Astrocyte of the hippocampus (primary cell): ENCODE results near the gene EMD.

Source experiments
- DNase-seq: peaks from one replicate; pipeline ENCODE4 v3.0.0; 2011; ENCODE audit warnings: low read depth, low spot score

The EMD gene

DNA sequence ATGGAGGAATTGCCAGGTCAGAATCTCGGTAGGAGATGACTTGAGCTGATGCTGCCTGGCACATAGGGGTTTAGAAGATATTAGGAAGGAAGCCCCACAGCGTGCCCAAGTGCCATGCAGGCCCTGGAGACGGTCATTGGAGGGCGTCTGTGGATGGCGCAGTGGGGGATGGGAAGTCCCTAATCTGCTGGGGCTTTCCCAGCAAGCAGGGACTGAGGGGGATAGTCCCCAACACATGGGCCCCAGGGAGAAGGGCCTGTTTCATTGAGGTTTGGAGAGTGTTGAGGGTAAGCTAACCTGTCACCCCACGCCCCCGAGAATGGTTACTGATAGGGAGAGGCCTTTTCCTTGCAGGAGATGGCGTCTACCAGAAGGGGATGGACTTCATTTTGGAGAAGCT is 40.1 kb downstream of the EMD start:
- no peak for DNase-seq

GRCh38 chrX:154419688-154420401 is 40.8 kb downstream of the EMD start:
- DNase-seq: no peak

DNA sequence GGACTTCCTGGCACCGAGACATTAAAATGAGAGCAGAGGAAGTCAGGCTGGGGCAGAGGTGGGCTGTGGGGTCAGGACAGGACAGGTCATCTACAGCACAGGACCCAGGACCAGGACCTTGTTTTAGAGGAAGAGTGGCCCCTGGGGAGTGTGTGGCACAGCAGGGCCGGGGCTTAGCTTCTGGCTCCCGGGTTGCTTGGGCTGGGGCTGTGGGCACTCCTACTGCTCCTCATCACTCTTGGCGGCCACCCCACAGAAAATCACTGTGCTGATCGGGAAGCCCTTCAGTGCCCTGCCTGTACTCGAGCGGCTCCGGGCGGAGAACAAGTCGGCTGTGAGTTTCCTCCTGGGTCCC is 41.3 kb downstream of the EMD start:
- DNase-seq: no peak

GRCh38 chrX:154426916-154427770 is 48.0 kb downstream of the EMD start:
- DNase-seq: no peak

GRCh38 chrX:154428176-154429171 is 49.4 kb downstream of the EMD start, which contains the start of gene ATP6AP1:
ATP6AP1 (plus strand) TSS chrX:154428677; CDS start chrX:154428693, 16 bp downstream.
- DNase-seq: peak; percentile 96

GRCh38 chrX:154429711-154430110 is 50.6 kb downstream of the EMD start:
- DNase-seq: no peak

DNA sequence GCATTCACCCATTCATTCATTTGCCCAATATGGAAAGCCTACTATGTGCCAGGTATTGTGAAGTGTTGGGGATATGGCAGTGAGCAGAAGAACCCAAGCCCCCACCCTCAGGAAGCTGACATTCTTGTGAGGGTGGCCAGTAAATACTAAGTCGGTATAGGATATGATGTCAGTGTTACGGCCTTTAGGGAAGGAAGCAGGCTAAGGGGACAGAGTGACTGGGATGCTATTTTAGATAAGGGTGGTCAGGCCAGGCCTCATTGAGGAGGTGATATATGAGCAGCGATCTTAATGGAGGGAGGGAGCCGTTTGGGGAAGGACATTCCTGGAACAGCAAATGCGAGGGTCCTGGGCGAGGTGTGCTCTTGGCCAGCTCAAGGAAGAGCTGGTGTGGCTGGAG is 51.4 kb downstream of the EMD start:
- DNase-seq: no peak

- DNase-seq: no peak
These were observed 51.8 kb downstream of the EMD start for GRCh38 chrX:154430916-154431315.
